ENCODE results near the gene IGF2BP2. TPM values are rescaled to one million over a fixed set of nuclear protein-coding genes. Genes with fewer than 3 reads are reported as not detected.

The IGF2BP2 gene
- total and polyA plus RNA-seq, 11 donors = 5.9 to 21.8 (median 16.8) TPM

DNA sequence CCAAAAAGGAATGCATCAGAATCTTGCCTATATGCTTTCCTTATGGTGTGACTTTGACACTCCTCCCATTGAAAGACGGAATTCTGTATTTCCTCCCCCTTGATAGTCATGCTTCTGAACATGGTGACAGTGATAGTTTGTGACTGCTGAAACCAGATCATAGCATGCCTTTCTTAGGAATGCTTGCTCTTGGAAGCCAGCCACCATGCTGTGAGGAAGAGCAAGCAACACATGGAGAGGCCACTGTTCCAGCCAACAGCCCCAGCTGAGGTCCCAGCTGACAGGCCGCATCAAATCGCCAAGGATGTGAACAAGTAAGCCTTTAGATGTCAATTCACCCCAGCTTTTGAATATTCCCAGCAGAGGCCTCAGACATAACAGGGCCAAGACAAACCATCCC lies 100.1 kb downstream of the IGF2BP2 start:
- ATAC-seq (no peak), DNase-seq (no peak)
- WGBS, 4 donors = 80 to 87% (median 84%) methylated on average over 1 to 3 of the region's 3 CpGs
- intact Hi-C loops (cut with DNase I) = no loop called here
- Histone ChIP-seq H3K4me1 (peaks cover 0 to 5% (median 0%) of the 10 kb centered on the region in 12 donors), H3K27ac (no peak overlapping the region), H3K9me3 (peaks cover 0 to 5% (median 0%) of the 10 kb centered on the region in 12 donors), H3K4me3 (no peak overlapping the region), H3K27me3 (no peaks in the 10 kb centered on the region), H3K36me3 (no peaks in the 10 kb centered on the region)
- TF ChIP-seq POLR2A (IDR thresholded peaks at IDR 0.05) = no peak
- TF ChIP-seq, protein P1, sequence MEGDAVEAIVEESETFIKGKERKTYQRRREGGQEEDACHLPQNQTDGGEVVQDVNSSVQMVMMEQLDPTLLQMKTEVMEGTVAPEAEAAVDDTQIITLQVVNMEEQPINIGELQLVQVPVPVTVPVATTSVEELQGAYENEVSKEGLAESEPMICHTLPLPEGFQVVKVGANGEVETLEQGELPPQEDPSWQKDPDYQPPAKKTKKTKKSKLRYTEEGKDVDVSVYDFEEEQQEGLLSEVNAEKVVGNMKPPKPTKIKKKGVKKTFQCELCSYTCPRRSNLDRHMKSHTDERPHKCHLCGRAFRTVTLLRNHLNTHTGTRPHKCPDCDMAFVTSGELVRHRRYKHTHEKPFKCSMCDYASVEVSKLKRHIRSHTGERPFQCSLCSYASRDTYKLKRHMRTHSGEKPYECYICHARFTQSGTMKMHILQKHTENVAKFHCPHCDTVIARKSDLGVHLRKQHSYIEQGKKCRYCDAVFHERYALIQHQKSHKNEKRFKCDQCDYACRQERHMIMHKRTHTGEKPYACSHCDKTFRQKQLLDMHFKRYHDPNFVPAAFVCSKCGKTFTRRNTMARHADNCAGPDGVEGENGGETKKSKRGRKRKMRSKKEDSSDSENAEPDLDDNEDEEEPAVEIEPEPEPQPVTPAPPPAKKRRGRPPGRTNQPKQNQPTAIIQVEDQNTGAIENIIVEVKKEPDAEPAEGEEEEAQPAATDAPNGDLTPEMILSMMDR (IDR thresholded peaks at IDR 0.05) = no peak

DNA sequence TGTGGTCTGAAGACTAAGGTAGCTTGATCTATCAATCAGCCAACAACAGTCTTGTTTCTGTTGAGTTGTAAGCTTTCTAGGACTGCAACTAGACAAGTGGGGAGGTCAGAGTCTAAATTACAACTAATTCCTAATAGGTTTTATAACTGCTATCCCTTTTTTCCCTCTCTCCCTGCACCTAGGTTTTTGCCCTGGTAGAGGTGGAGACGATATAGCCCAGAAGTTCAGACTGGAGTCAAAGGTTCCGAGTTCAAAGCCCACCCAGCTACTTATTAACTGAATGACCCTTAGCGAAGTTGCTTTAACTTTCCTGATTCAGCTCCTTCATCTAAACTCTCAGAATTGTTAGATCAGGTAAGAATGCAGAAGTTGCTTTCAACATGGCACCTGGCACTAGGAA lies 100.6 kb downstream of the IGF2BP2 start:
- DNase-seq (no peak), ATAC-seq (no peak)
- Histone ChIP-seq H3K4me1 (no peaks in the 10 kb centered on the region), H3K36me3 (no peaks in the 10 kb centered on the region), H3K9me3 (peaks cover 0 to 5% (median 0%) of the 10 kb centered on the region in 12 donors), H3K4me3 (no peak overlapping the region), H3K27me3 (no peaks in the 10 kb centered on the region), H3K27ac (no peak overlapping the region)
- TF ChIP-seq, protein P1 (IDR thresholded peaks at IDR 0.05) = no peak
- TF ChIP-seq POLR2A (IDR thresholded peaks at IDR 0.05) = no peak
- intact Hi-C loops (cut with DNase I) = no loop called here
- WGBS, 4 donors = 93 to 97% (median 97%) methylated on average over 3 of the region's 3 CpGs

DNA sequence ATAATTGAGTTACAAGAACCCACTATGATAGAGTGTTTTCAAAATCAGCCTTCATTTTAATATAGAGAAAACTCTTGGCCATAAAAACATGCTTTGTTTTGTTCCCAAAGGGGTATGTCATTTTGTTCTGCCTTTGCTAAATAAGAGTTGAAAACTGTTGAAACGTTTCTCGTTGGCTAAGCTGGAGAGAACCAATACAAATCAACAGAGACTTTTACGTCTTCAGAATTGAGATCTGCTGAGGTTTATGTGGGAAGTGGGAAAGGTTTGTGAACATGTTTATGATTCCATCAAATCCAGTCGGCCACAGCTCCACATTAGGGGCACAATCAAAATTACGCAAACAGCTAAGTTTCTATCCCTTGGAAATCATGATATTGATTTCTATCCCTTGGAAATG lies 102.0 kb downstream of the IGF2BP2 start:
- WGBS, 4 donors = 69 to 77% (median 73%) methylated on average over 5 of the region's 5 CpGs
- intact Hi-C loops (cut with DNase I) = no loop called here
- TF ChIP-seq, protein P1 (IDR thresholded peaks at IDR 0.05) = no peak
- no peak for TF ChIP-seq POLR2A (IDR thresholded peaks at IDR 0.05)
- H3K4me1 ChIP-seq = peaks cover 0 to under 1% (median 0%) of the 10 kb centered on the region in 12 donors
- peaks cover 0 to 5% (median 0%) of the 10 kb centered on the region in 12 donors for H3K9me3 ChIP-seq
- no peaks in the 10 kb centered on the region for H3K27me3 ChIP-seq
- H3K27ac ChIP-seq = no peak overlapping the region
- ATAC-seq (no peak), DNase-seq (no peak)
- no peaks in the 10 kb centered on the region for H3K36me3 ChIP-seq
- no peak overlapping the region for H3K4me3 ChIP-seq

DNA sequence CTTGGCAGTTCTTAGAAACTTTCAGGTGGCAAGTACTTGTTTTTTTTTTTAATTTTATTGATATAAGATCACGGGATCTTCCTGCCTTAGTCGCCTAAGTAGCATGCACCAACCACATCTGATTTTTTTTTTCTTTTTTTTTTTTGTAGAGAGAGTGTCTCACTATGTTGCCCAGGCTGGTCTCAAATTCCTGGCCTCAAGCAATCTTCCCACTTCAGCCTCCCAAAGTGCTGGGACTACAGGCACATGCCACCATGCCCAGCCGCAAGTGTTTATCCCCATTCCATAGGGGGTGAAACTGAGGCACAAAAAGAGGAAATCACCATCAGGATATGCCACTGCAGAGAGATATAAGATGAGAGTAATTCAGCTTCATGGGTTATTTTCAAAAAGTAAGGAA lies 102.9 kb downstream of the IGF2BP2 start:
- ATAC-seq (no peak), DNase-seq (no peak)
- H3K9me3 ChIP-seq = peaks cover 0 to 5% (median 0%) of the 10 kb centered on the region in 12 donors
- TF ChIP-seq, protein P1 (IDR thresholded peaks at IDR 0.05) = no peak
- TF ChIP-seq POLR2A (IDR thresholded peaks at IDR 0.05) = no peak
- no peak overlapping the region for H3K4me3 ChIP-seq
- WGBS, 4 donors = 91 to 98% (median 98%) methylated on average over 3 of the region's 3 CpGs
- no peak overlapping the region for H3K27ac ChIP-seq
- intact Hi-C loops (cut with DNase I) = no loop called here
- no peaks in the 10 kb centered on the region for H3K36me3 ChIP-seq
- peaks cover 0 to 10% (median 0%) of the 10 kb centered on the region in 12 donors for H3K4me1 ChIP-seq
- H3K27me3 ChIP-seq = no peaks in the 10 kb centered on the region
